ENCODE data around the gene WDR37.

The WDR37 gene

GRCh38 chr10:1142596-1142995 is 86.4 kb downstream of the WDR37 start:
- ChIA-PET CTCF (no interaction called here), POLR2A (no interaction called here)
- Histone ChIP-seq H3K4me1 (ENCODE audit: control insufficient read depth, insufficient read depth, low read length) (no peaks in the 10 kb centered on the region), H3K36me3 (ENCODE audit: control insufficient read depth in 2 of 2, insufficient read depth in 1 of 2, low read length in 2 of 2) (no peaks in the 10 kb centered on the region), H3K4me3 (ENCODE audit: low read depth, low read length) (no peak overlapping the region), H3K27ac (ENCODE audit: extremely low read depth, low read depth, low read length) (no peak overlapping the region), H3K9me3 (ENCODE audit: control insufficient read depth, insufficient read depth, low read depth, low read length) (no peaks in the 10 kb centered on the region)
- TF ChIP-seq ZNF530 (tag by site-specific recombination; IDR thresholded peaks at IDR 0.05; ENCODE audit: low read depth), result no peak
- TF ChIP-seq ZNF394 (tag by site-specific recombination; IDR thresholded peaks at IDR 0.05; ENCODE audit: borderline replicate concordance), result no peak

GRCh38 chr10:1147810-1148209 is 91.6 kb downstream of the WDR37 start:
- no peaks in the 10 kb centered on the region for H3K4me1 ChIP-seq (ENCODE audit: control insufficient read depth, insufficient read depth, low read length)
- H3K9me3 ChIP-seq (ENCODE audit: control insufficient read depth, insufficient read depth, low read depth, low read length), result no peaks in the 10 kb centered on the region
- H3K4me3 ChIP-seq (ENCODE audit: low read depth, low read length), result no peak overlapping the region
- no peak overlapping the region for H3K27ac ChIP-seq (ENCODE audit: extremely low read depth, low read depth, low read length)
- no peak for TF ChIP-seq ZNF214 (tag by site-specific recombination; IDR thresholded peaks at IDR 0.05; ENCODE audit: borderline replicate concordance)
- TF ChIP-seq REPIN1 (tag by site-specific recombination; IDR thresholded peaks at IDR 0.05; ENCODE audit: low read depth), result no peak
- no peak for TF ChIP-seq SP3 (tag by site-specific recombination; IDR thresholded peaks at IDR 0.05)
- no peak for TF ChIP-seq KLF7 (tag by site-specific recombination; IDR thresholded peaks at IDR 0.05; ENCODE audit: borderline replicate concordance)
- TF ChIP-seq REST (tag by site-specific recombination; IDR thresholded peaks at IDR 0.05), result peak; percentile 51; the same call in 1 of the 2 replicates
- TF ChIP-seq ZNF112 (tag by site-specific recombination; IDR thresholded peaks at IDR 0.05), result no peak
- no peaks in the 10 kb centered on the region for H3K36me3 ChIP-seq (ENCODE audit: control insufficient read depth in 2 of 2, insufficient read depth in 1 of 2, low read length in 2 of 2)
- CTCF ChIA-PET, result no interaction called here
- POLR2A ChIA-PET, result no interaction called here

GRCh38 chr10:1148855-1149605 is 92.8 kb downstream of the WDR37 start:
- TF ChIP-seq ZNF701 (tag by site-specific recombination; IDR thresholded peaks at IDR 0.05), result no peak
- no peak for TF ChIP-seq ZNF18 (tag by site-specific recombination; IDR thresholded peaks at IDR 0.05)
- no peak for TF ChIP-seq ZNF449 (tag by site-specific recombination; IDR thresholded peaks at IDR 0.05)
- TF ChIP-seq ZNF560 (tag by site-specific recombination; IDR thresholded peaks at IDR 0.05; ENCODE audit: borderline replicate concordance), result no peak
- no peak for TF ChIP-seq ZBTB48 (tag by site-specific recombination; IDR thresholded peaks at IDR 0.05)
- TF ChIP-seq GLI2 (tag by site-specific recombination; IDR thresholded peaks at IDR 0.05; ENCODE audit: borderline replicate concordance, low read depth), result no peak
- TF ChIP-seq KLF1 (tag by site-specific recombination; IDR thresholded peaks at IDR 0.05), result no peak
- no peak for TF ChIP-seq ZNF341 (tag by site-specific recombination; IDR thresholded peaks at IDR 0.05; ENCODE audit: low read depth)
- TF ChIP-seq ZNF354C (tag by site-specific recombination; IDR thresholded peaks at IDR 0.05; ENCODE audit: borderline replicate concordance, low read depth), result no peak
- ChIA-PET CTCF (no interaction called here), POLR2A (interaction anchor here (0.7 kb wide), 1 partner anchor 11 kb away, joined by 3 read pairs; no protein-coding TSS in a partner anchor)
- H3K9me3 ChIP-seq (ENCODE audit: control insufficient read depth, insufficient read depth, low read depth, low read length), result no peaks in the 10 kb centered on the region
- H3K4me1 ChIP-seq (ENCODE audit: control insufficient read depth, insufficient read depth, low read length), result no peaks in the 10 kb centered on the region
- no peak overlapping the region for H3K27ac ChIP-seq (ENCODE audit: extremely low read depth, low read depth, low read length)
- H3K36me3 ChIP-seq (ENCODE audit: control insufficient read depth in 2 of 2, insufficient read depth in 1 of 2, low read length in 2 of 2), result no peaks in the 10 kb centered on the region
- H3K4me3 ChIP-seq (ENCODE audit: low read depth, low read length), result no peak overlapping the region

Data from HEK293 (cell line).